Heart right ventricle (tissue), 16 donors: ENCODE data around the gene LAMA2. TPM values are rescaled to one million over a fixed set of nuclear protein-coding genes. Genes with fewer than 3 reads are reported as not detected.

Experiments
- ATAC-seq, 8 donors: fragments of 200-7000 bp; cut with Tn5 transposase; one replicate each; pipeline ENCODE4 v1.9.1; 2020; ENCODE audit warnings: mild to moderate bottlenecking in 8 of 8, moderate library complexity in 8 of 8, moderate number of reproducible peaks in 1 of 8
- DNase-seq, 2 donors: peaks; one replicate each; pipeline ENCODE4 v3.0.0-alpha.2; 2020
- H3K27ac ChIP-seq, 10 donors: fragments of 200-600 bp; sonication (generic) in 2 of 10; one replicate each; pipeline versions ENCODE4 v1.5.0 to v1.8.0; 2020 to 2022; ENCODE audit warnings: mild to moderate bottlenecking in 3 of 10
- H3K27me3 ChIP-seq, 7 donors: fragments of 200-600 bp; one replicate each; pipeline ENCODE4 v1.8.0; 2021 to 2022; ENCODE audit warnings: mild to moderate bottlenecking in 2 of 7
- H3K36me3 ChIP-seq, 9 donors: fragments of 200-600 bp; sonication (generic) in 1 of 9; one replicate each; pipeline versions ENCODE4 v1.5.0 to v1.8.0; 2020 to 2022; ENCODE audit warnings: mild to moderate bottlenecking in 2 of 9
- H3K4me1 ChIP-seq, 9 donors: fragments of 200-600 bp; sonication (generic) in 1 of 9; one replicate each; pipeline versions ENCODE4 v1.5.0 to v1.8.0; 2020 to 2022; ENCODE audit warnings: mild to moderate bottlenecking in 4 of 9
- H3K4me3 ChIP-seq, 10 donors: fragments of 200-600 bp; sonication (generic) in 2 of 10; one replicate each; pipeline versions ENCODE4 v1.5.0 to v1.8.0; 2020 to 2022; ENCODE audit warnings: mild to moderate bottlenecking in 7 of 10, moderate library complexity in 2 of 10
- H3K9me3 ChIP-seq, 11 donors: fragments of 200-600 bp in 10 of 11; sonication (generic) in 2 of 11; one replicate each; pipeline versions ENCODE4 v1.5.0 to v1.8.0; 2013 to 2022; ENCODE audit warnings: mild to moderate bottlenecking in 2 of 11, control low read depth in 1 of 11, moderate library complexity in 1 of 11
- CTCF ChIP-seq, 9 donors: fragments of 200-600 bp; sonication (generic) in 2 of 9; IDR thresholded peaks; one replicate each; pipeline versions ENCODE4 v1.5.0 to v1.8.0; 2021 to 2022; ENCODE audit warnings: antibody characterized with exemption in 9 of 9, mild to moderate bottlenecking in 5 of 9, moderate library complexity in 1 of 9
- WGBS, 2 donors: extraction: QIAGEN DNeasy Blood & Tissue Kit; methylation state at CpG; one replicate each; pipeline ENCODE4 v1.1.7; 2013; ENCODE audit warnings: inconsistent platforms in 1 of 2; 5-methylcytosine and 5-hydroxymethylcytosine counted together
- intact Hi-C, 10 donors: fragments of 100-400 bp; cut with DNase I; formaldehyde crosslinking; loops; one replicate each; pipeline versions ENCODE4 v1.11.1 to v1.14.2; 2022
- polyA plus RNA-seq, 2 donors: library from polyadenylated mRNA; stranded (reverse); fragments of 200-250 nt; gene quantifications; one replicate each; pipeline ENCODE4 v1.2.3, GENCODE V29; 2013
- total RNA-seq, 10 donors: library from RNA; stranded (reverse); fragmentation: NEBNext Ultra II Directional in 3 of 10; extraction: Animal tissue kit (Norgen Biotek cat#: 25700) in 3 of 10; gene quantifications; one replicate each; pipeline versions ENCODE4 v1.2.1 to v1.2.4, GENCODE V29; 2021 to 2023
- donor health status: Arrhythmogenic right ventricular cardiomyopathy.
- donor health status: ischemic (EF 13 %, LVEDD 7.1; RV severe dilation, severe dysfunction).
- donor health status: healthy with polysubstance abuse.
- donor health status: DM: no; HTN: yes; CAD: no.
- donor health status: DM: no; HTN: no; CAD: no.
- donor health status: ischemic (EF 25% LVEDD 6.9; RV normal size, moderate dysfunction).
- donor health status: ischemic (EF 25% LVEDD 5.7; RV mildly dilated, moderate dysfunction).
- donor health status: healthy.
- donor health status: DM: yes; HTN: yes; CAD: no.
- donor health status: Ischemic cardiomyopathy.
- donor health status: ischemic (EF 35%, LVEDD 5.7; RV mildly dilated, moderate dysfunction).
- donor health status: nonischemic (EF 11% LVEDD 7.7; RV severe dilation, severe dysfunction).
- donor health status: DM: yes; HTN: yes; CAD: no.
- donor health status: PGD.
- donor health status: ischemic (EF 29% LVEDD 5.4; RV normal size, mild dysfunction).
- donor health status: nonischemic (EF 23%, LVEDD 6.1; RV moderate dilation, normal function).

The LAMA2 gene
- total and polyA plus RNA-seq, 12 donors, result 31.1 to 293 (median 223) TPM

- peak overlapping the region; percentile 36 to 92 (median 70) for H3K27ac ChIP-seq
- peak in 2 of 9 donors; percentile 21 to 41 for TF ChIP-seq CTCF (IDR thresholded peaks at IDR 0.05)
- H3K36me3 ChIP-seq, result no peaks in the 10 kb centered on the region
- peak in 7 of 8 donors; percentile 28 to 72 (median 52) for ATAC-seq
- H3K4me1 ChIP-seq, result peaks cover 8 to 93% (median 74%) of the 10 kb centered on the region in 9 donors
- intact Hi-C loops, result loop anchor here in 3 of 10 donors (2.0 to 10.0 kb wide), 5 partner anchors 18 to 250 kb away; partner anchors contain the start of gene LAMA2 (in 2 of the 3)
- H3K4me3 ChIP-seq, result no peak overlapping the region
- H3K27me3 ChIP-seq, result no peaks in the 10 kb centered on the region
- no peaks in the 10 kb centered on the region for H3K9me3 ChIP-seq
- DNase-seq, result no peak
These were observed 251.6 kb downstream of the LAMA2 start for GRCh38 chr6:129134535-129134934.

- H3K4me1 ChIP-seq, result peaks cover 12 to 95% (median 78%) of the 10 kb centered on the region in 9 donors
- DNase-seq, result no peak
- intact Hi-C loops, result loop anchor here in 4 of 10 donors (2.0 to 10.0 kb wide), 4 partner anchors 19 to 251 kb away; partner anchors contain the start of gene LAMA2 (in 2 of the 4)
These were observed 252.5 kb downstream of the LAMA2 start for GRCh38 chr6:129135451-129135850.

GRCh38 chr6:129136751-129137150 is 253.8 kb downstream of the LAMA2 start:
- Histone ChIP-seq H3K9me3 (no peaks in the 10 kb centered on the region), H3K4me3 (no peak overlapping the region), H3K36me3 (no peaks in the 10 kb centered on the region), H3K27me3 (no peaks in the 10 kb centered on the region), H3K27ac (peak overlapping the region in 8 of 10 donors; percentile 39 to 92 (median 72)), H3K4me1 (peaks cover 12 to 95% (median 77%) of the 10 kb centered on the region in 9 donors)
- ATAC-seq (no peak), DNase-seq (no peak)
- TF ChIP-seq CTCF (IDR thresholded peaks at IDR 0.05), result no peak
- intact Hi-C loops, result loop anchor here in 3 of 10 donors (5.0 to 10.0 kb wide), 3 partner anchors 34 to 252 kb away; partner anchors contain the start of gene LAMA2 (in 2 of the 3)
- WGBS, 2 donors, result 80 to 84% methylated on average over 4 of the region's 4 CpGs

More at GRCh38 chr6:129135451-129135850, 252.5 kb downstream of the LAMA2 start:
- Histone ChIP-seq H3K9me3 (no peaks in the 10 kb centered on the region), H3K36me3 (no peaks in the 10 kb centered on the region), H3K4me3 (no peak overlapping the region), H3K27me3 (no peaks in the 10 kb centered on the region), H3K27ac (peak overlapping the region; percentile 21 to 92 (median 70))
- whole genome bisulfite sequencing, 2 donors, result 15 to 19% methylated on average over 1 of the region's 1 CpG
- ATAC-seq, result no peak
- TF ChIP-seq CTCF (IDR thresholded peaks at IDR 0.05), result no peak

GRCh38 chr6:129138739-129139405 is 255.9 kb downstream of the LAMA2 start:
- H3K4me3 ChIP-seq, result no peak overlapping the region
- ATAC-seq (peak in 4 of 8 donors; percentile 39 to 76 (median 62)), DNase-seq (no peak)
- intact Hi-C loops, result loop anchor here in 3 of 10 donors (5.0 to 10.0 kb wide), 3 partner anchors 37 to 254 kb away; partner anchors contain the start of gene LAMA2 (in 2 of the 3)
- H3K9me3 ChIP-seq, result no peaks in the 10 kb centered on the region
- H3K27me3 ChIP-seq, result no peaks in the 10 kb centered on the region
- WGBS, 2 donors, result 64 to 71% methylated on average over 4 of the region's 4 CpGs
- no peak for TF ChIP-seq CTCF (IDR thresholded peaks at IDR 0.05)
- peak overlapping the region; percentile 21 to 84 (median 61) for H3K27ac ChIP-seq
- peaks cover 0 to 4% (median 0%) of the 10 kb centered on the region in 9 donors for H3K36me3 ChIP-seq
- H3K4me1 ChIP-seq, result peaks cover 7 to 91% (median 58%) of the 10 kb centered on the region in 9 donors
